Heart left ventricle (tissue), 13 donors: ENCODE measurements around the gene MAST4.

Experiments
- CTCF ChIP-seq, 12 donors: fragments of 200-600 bp; sonication (generic) in 4 of 12; IDR thresholded peaks; one replicate each; pipeline versions ENCODE4 v1.5.0 to v1.8.0; 2018 to 2022; ENCODE audit warnings: antibody characterized with exemption in 12 of 12, mild to moderate bottlenecking in 5 of 12
- POLR2A ChIP-seq, 2 donors: fragments of 450-650 bp; IDR thresholded peaks; one replicate each; pipeline ENCODE4 v1.6.1; 2017; ENCODE audit warnings: antibody characterized with exemption in 2 of 2, mild to moderate bottlenecking in 2 of 2, moderate library complexity in 2 of 2
- donor health status: ischemic (EF 13 %, LVEDD 7.1; RV severe dilation, severe dysfunction).
- donor health status: DM: no; HTN: yes; CAD: no.
- donor health status: DM: no; HTN: no; CAD: no.
- donor health status: ischemic (EF 25% LVEDD 6.9; RV normal size, moderate dysfunction).
- donor health status: ischemic (EF 25% LVEDD 5.7; RV mildly dilated, moderate dysfunction).
- donor health status: ischemic (EF 35%, LVEDD 5.7; RV mildly dilated, moderate dysfunction).
- donor health status: nonischemic (EF 11% LVEDD 7.7; RV severe dilation, severe dysfunction).
- donor health status: DM: yes; HTN: yes; CAD: no.
- donor health status: PGD.
- donor health status: ischemic (EF 29% LVEDD 5.4; RV normal size, mild dysfunction).
- donor health status: nonischemic (EF 23%, LVEDD 6.1; RV moderate dilation, normal function).

- no peak for TF ChIP-seq POLR2A (IDR thresholded peaks at IDR 0.05)
- TF ChIP-seq CTCF (IDR thresholded peaks at IDR 0.05) = no peak
Measured at GRCh38 chr5:66637994-66638393, 41.8 kb downstream of the MAST4 start.
